ENCODE results near the gene MYADML2. TPM values are rescaled to one million over a fixed set of nuclear protein-coding genes. Genes with fewer than 3 reads are reported as not detected.
A peak's percentile ranks its signal among the peaks of the same experiment; 100 is the strongest.

MYADML2 gene
- total RNA-seq, 2 experiments from 2014 or later: not detected

- H3K27ac Mint-ChIP-seq: no peak overlapping the region
- H3K4me3 Mint-ChIP-seq: no peak overlapping the region
- peaks cover 2% of the 10 kb centered on the region for H3K4me1 Mint-ChIP-seq (ENCODE audit: low read depth)
- peaks cover 6% of the 10 kb centered on the region for H3K27me3 Mint-ChIP-seq
- peaks cover 16% of the 10 kb centered on the region for H3K36me3 Mint-ChIP-seq (ENCODE audit: low read depth)
- CTCF ChIA-PET: no interaction called here
- TF ChIP-seq, protein P1, sequence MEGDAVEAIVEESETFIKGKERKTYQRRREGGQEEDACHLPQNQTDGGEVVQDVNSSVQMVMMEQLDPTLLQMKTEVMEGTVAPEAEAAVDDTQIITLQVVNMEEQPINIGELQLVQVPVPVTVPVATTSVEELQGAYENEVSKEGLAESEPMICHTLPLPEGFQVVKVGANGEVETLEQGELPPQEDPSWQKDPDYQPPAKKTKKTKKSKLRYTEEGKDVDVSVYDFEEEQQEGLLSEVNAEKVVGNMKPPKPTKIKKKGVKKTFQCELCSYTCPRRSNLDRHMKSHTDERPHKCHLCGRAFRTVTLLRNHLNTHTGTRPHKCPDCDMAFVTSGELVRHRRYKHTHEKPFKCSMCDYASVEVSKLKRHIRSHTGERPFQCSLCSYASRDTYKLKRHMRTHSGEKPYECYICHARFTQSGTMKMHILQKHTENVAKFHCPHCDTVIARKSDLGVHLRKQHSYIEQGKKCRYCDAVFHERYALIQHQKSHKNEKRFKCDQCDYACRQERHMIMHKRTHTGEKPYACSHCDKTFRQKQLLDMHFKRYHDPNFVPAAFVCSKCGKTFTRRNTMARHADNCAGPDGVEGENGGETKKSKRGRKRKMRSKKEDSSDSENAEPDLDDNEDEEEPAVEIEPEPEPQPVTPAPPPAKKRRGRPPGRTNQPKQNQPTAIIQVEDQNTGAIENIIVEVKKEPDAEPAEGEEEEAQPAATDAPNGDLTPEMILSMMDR (IDR thresholded peaks at IDR 0.05): no peak
- no peaks in the 10 kb centered on the region for H3K9me3 Mint-ChIP-seq
- POLR2A ChIA-PET: interaction anchor here (0.6 to 1.8 kb wide), 3 partner anchors 10 to 587 kb away, joined by 3 to 5 read pairs (median 3); no protein-coding TSS in a partner anchor
- DNase-seq (no peak), ATAC-seq (no peak)
- intact Hi-C loops (cut with micrococcal nuclease): no loop called here
These were observed 48.1 kb downstream of the MYADML2 start for GRCh38 chr17:81898885-81899284.

GRCh38 chr17:81898029-81898866 lies 48.8 kb downstream of the MYADML2 start:
- no peak for ATAC-seq
- no peak overlapping the region for H3K27ac Mint-ChIP-seq
- peaks cover 4% of the 10 kb centered on the region for H3K4me1 Mint-ChIP-seq (ENCODE audit: low read depth)
- no peak overlapping the region for H3K4me3 Mint-ChIP-seq
- DNase-seq: no peak
- H3K9me3 Mint-ChIP-seq: no peaks in the 10 kb centered on the region
- H3K27me3 Mint-ChIP-seq: peaks cover 6% of the 10 kb centered on the region
- POLR2A ChIA-PET: interaction anchor here (0.6 to 1.8 kb wide), 5 partner anchors 11 to 587 kb away, joined by 3 to 5 read pairs (median 3); no protein-coding TSS in a partner anchor
- TF ChIP-seq, protein P1 (IDR thresholded peaks at IDR 0.05): no peak
- peaks cover 16% of the 10 kb centered on the region for H3K36me3 Mint-ChIP-seq (ENCODE audit: low read depth)
- intact Hi-C loops (cut with micrococcal nuclease): no loop called here
- CTCF ChIA-PET: interaction anchor here (1.4 kb wide), 1 partner anchor 19 kb away, joined by 4 read pairs; no protein-coding TSS in a partner anchor

DNA sequence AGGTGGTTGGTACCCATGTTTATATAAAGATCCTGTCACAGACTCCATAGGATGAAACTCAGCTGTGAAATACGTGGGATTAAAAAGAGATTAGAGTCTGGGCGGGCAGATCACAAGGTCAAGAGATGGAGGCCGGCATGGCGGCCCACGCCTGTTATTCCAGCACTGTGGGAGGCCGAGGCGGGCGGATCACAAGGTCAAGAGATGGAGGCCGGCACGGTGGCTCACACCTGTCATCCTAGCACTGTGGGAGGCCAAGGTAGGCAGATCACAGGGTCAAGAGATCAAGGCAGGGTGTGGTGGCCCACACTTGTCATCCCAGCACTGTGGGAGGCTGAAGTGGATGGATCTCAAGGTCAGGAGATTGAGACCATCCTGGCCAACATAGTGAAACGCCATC lies 51.6 kb downstream of the MYADML2 start:
- Mint-ChIP-seq H3K4me1 (ENCODE audit: low read depth) (peaks cover 5% of the 10 kb centered on the region), H3K27ac (no peak overlapping the region), H3K36me3 (ENCODE audit: low read depth) (peaks cover 25% of the 10 kb centered on the region), H3K9me3 (no peaks in the 10 kb centered on the region), H3K27me3 (no peaks in the 10 kb centered on the region), H3K4me3 (no peak overlapping the region)
- ATAC-seq (no peak), DNase-seq (no peak)
- intact Hi-C loops (cut with micrococcal nuclease): no loop called here
- TF ChIP-seq, protein P1 (IDR thresholded peaks at IDR 0.05): no peak
- CTCF ChIA-PET: no interaction called here
- POLR2A ChIA-PET: interaction anchor here (1.4 kb wide), 1 partner anchor 10 kb away, joined by 4 read pairs; no protein-coding TSS in a partner anchor

- Mint-ChIP-seq H3K4me3 (peak overlapping the region; percentile 89), H3K27ac (peak overlapping the region; percentile 99), H3K27me3 (no peaks in the 10 kb centered on the region), H3K9me3 (no peaks in the 10 kb centered on the region), H3K36me3 (ENCODE audit: low read depth) (peaks cover 48% of the 10 kb centered on the region), H3K4me1 (ENCODE audit: low read depth) (peaks cover 15% of the 10 kb centered on the region)
- CTCF ChIA-PET: no interaction called here
- intact Hi-C loops (cut with micrococcal nuclease): no loop called here
- POLR2A ChIA-PET: interaction anchor here (0.9 to 3.0 kb wide), 6 partner anchors 11 to 37 kb away, joined by 3 to 23 read pairs (median 4); partner anchors contain the start of genes ARHGDIA, MAFG and NPB
- DNase-seq (no peak), ATAC-seq (no peak)
- TF ChIP-seq, protein P1 (IDR thresholded peaks at IDR 0.05): no peak
These were observed 55.8 kb downstream of the MYADML2 start for GRCh38 chr17:81891303-81891552.

Data from activated CD8-positive, alpha-beta T cell treated with anti-CD3 and anti-CD28 coated beads for 36 hours (primary cell).